SH-SY5Y (cell line): Measurements from ENCODE around the gene LRRC70.

Experiments used
- GATA2 ChIP-seq: IDR thresholded peaks from 2 replicates; pipeline ENCODE4 v1.6.1; 2011; ENCODE audit warnings: mild to moderate bottlenecking, low read depth, low read length
- GATA3 ChIP-seq: IDR thresholded peaks from 2 replicates; pipeline ENCODE4 v1.6.1; 2011; ENCODE audit warnings: low read depth, mild to moderate bottlenecking, low read length, moderate library complexity

LRRC70 gene

GRCh38 chr5:62564101-62564500 lies 14.5 kb upstream of the LRRC70 start:
- TF ChIP-seq GATA2, result no peak
- TF ChIP-seq GATA3, result no peak

- TF ChIP-seq GATA3, result no peak
- TF ChIP-seq GATA2, result no peak
These were observed 10.5 kb upstream of the LRRC70 start for GRCh38 chr5:62568143-62568542.

GRCh38 chr5:62568800-62569432 lies 9.7 kb upstream of the LRRC70 start:
- TF ChIP-seq GATA2 (no peak), GATA3 (no peak)

GRCh38 chr5:62569470-62569869 lies 9.1 kb upstream of the LRRC70 start:
- TF ChIP-seq GATA3, result no peak
- TF ChIP-seq GATA2, result no peak

- TF ChIP-seq GATA2, result no peak
- TF ChIP-seq GATA3, result no peak
These were observed 5.6 kb upstream of the LRRC70 start for GRCh38 chr5:62572918-62573514.

GRCh38 chr5:62574599-62574998 lies 4.0 kb upstream of the LRRC70 start:
- TF ChIP-seq GATA3 (no peak), GATA2 (no peak)

GRCh38 chr5:62575066-62575465 lies 3.6 kb upstream of the LRRC70 start:
- TF ChIP-seq GATA3 (no peak), GATA2 (no peak)

- TF ChIP-seq GATA2, result no peak
These were observed 3.1 kb upstream of the LRRC70 start for GRCh38 chr5:62575489-62575888.

- TF ChIP-seq GATA3 (no peak), GATA2 (no peak)
These were observed 1.9 kb upstream of the LRRC70 start for GRCh38 chr5:62576570-62577170.

GRCh38 chr5:62577488-62577887 lies 1.1 kb upstream of the LRRC70 start:
- TF ChIP-seq GATA2, result no peak
- no peak for TF ChIP-seq GATA3

- TF ChIP-seq GATA2 (no peak), GATA3 (no peak)
These were observed 1.1 kb downstream of the LRRC70 start for GRCh38 chr5:62579761-62580160.

GRCh38 chr5:62581836-62582597 lies 3.4 kb downstream of the LRRC70 start:
- no peak for TF ChIP-seq GATA2
- no peak for TF ChIP-seq GATA3

GRCh38 chr5:62584391-62584790 lies 5.8 kb downstream of the LRRC70 start:
- TF ChIP-seq GATA3 (no peak), GATA2 (no peak)

- TF ChIP-seq GATA2 (no peak), GATA3 (no peak)
These were observed 6.7 kb downstream of the LRRC70 start for GRCh38 chr5:62585306-62585705.
